CD4-positive, alpha-beta T cell treated with Interleukin-12 subunit alpha and Interleukin-12 subunit beta, for 1 hour (primary cell): ENCODE measurements around the gene MR1.

Experiments
- DNase-seq: peaks from one replicate; pipeline ENCODE4 v3.0.0-alpha.2; 2020

MR1 gene

GRCh38 chr1:181092883-181093458, 59.2 kb downstream of the MR1 start:
- no peak for DNase-seq

GRCh38 chr1:181094416-181095212, 60.8 kb downstream of the MR1 start:
- DNase-seq = no peak

- DNase-seq = no peak
Observed at GRCh38 chr1:181095260-181095659, 61.5 kb downstream of the MR1 start.

- no peak for DNase-seq
Observed at GRCh38 chr1:181095763-181096184, 62.0 kb downstream of the MR1 start.

- DNase-seq = no peak
Observed at GRCh38 chr1:181097242-181097641, 63.5 kb downstream of the MR1 start.

- no peak for DNase-seq
Observed at GRCh38 chr1:181099152-181100014, 65.6 kb downstream of the MR1 start.

- DNase-seq = no peak
Observed at GRCh38 chr1:181100015-181100905, 66.5 kb downstream of the MR1 start.

GRCh38 chr1:181100934-181101333, 67.2 kb downstream of the MR1 start:
- no peak for DNase-seq

GRCh38 chr1:181101581-181102226, 67.9 kb downstream of the MR1 start:
- no peak for DNase-seq

GRCh38 chr1:181102841-181103240, 69.1 kb downstream of the MR1 start:
- no peak for DNase-seq

GRCh38 chr1:181103399-181103798, 69.6 kb downstream of the MR1 start:
- DNase-seq = no peak

- DNase-seq = no peak
Observed at GRCh38 chr1:181104042-181104789, 70.4 kb downstream of the MR1 start.

GRCh38 chr1:181104790-181105133, 71.0 kb downstream of the MR1 start:
- peak; percentile 59 for DNase-seq

GRCh38 chr1:181105134-181106021, 71.6 kb downstream of the MR1 start:
- peak; percentile 96 for DNase-seq

- DNase-seq = no peak
Observed at GRCh38 chr1:181106022-181106312, 72.2 kb downstream of the MR1 start.

- no peak for DNase-seq
Observed at GRCh38 chr1:181106479-181106878, 72.7 kb downstream of the MR1 start.

GRCh38 chr1:181107711-181108110, 73.9 kb downstream of the MR1 start:
- DNase-seq = no peak

GRCh38 chr1:181108304-181108867, 74.6 kb downstream of the MR1 start:
- no peak for DNase-seq

GRCh38 chr1:181110013-181110412, 76.2 kb downstream of the MR1 start:
- no peak for DNase-seq
